KMS-11 (cell line): Measurements from ENCODE around the gene BTN3A1.

Experiments
- H2AFZ ChIP-seq: fragments of 200-600 bp; sonication (generic); 2 replicates; pipeline ENCODE4 v1.6.1; 2016; ENCODE audit warnings: antibody characterized with exemption, mixed run types, low read depth
- H3K27ac ChIP-seq: fragments of 200-600 bp; sonication (generic); 2 replicates; pipeline ENCODE4 v1.6.1; 2016; ENCODE audit warnings: mild to moderate bottlenecking, mixed run types
- H3K27me3 ChIP-seq: fragments of 200-600 bp; sonication (generic); 2 replicates; pipeline ENCODE4 v1.6.1; 2017; ENCODE audit warnings: mild to moderate bottlenecking, low read depth, mixed run types, moderate library complexity; ENCODE audit not compliant: insufficient read depth
- H3K36me3 ChIP-seq: fragments of 200-600 bp; sonication (generic); 2 replicates; pipeline ENCODE4 v1.6.1; 2017; ENCODE audit warnings: mild to moderate bottlenecking, mixed run types; ENCODE audit not compliant: insufficient read depth
- H3K4me1 ChIP-seq: fragments of 200-600 bp; sonication (generic); 2 replicates; pipeline ENCODE4 v1.6.1; 2016; ENCODE audit warnings: mild to moderate bottlenecking, low read depth, mixed run types; ENCODE audit not compliant: poor library complexity, severe bottlenecking
- H3K4me2 ChIP-seq: fragments of 200-600 bp; sonication (generic); 2 replicates; pipeline ENCODE4 v1.7.0; 2016; ENCODE audit warnings: mild to moderate bottlenecking, mixed run types
- H3K4me3 ChIP-seq: fragments of 200-600 bp; sonication (generic); IDR thresholded peaks from 2 replicates; pipeline ENCODE4 v1.6.1; 2017; ENCODE audit warnings: low read depth, low read length, mixed read lengths; ENCODE audit not compliant: insufficient read depth
- H3K79me2 ChIP-seq: fragments of 200-600 bp; sonication (generic); 2 replicates; pipeline ENCODE4 v1.6.1; 2016; ENCODE audit warnings: low read depth, mixed run types; ENCODE audit not compliant: insufficient read depth
- H3K9ac ChIP-seq: fragments of 200-600 bp; sonication (generic); 2 replicates; pipeline ENCODE4 v1.6.1; 2016; ENCODE audit warnings: mild to moderate bottlenecking, mixed run types
- H4K20me1 ChIP-seq: fragments of 200-600 bp; sonication (generic); 2 replicates; pipeline ENCODE4 v1.6.1; 2016; ENCODE audit warnings: mild to moderate bottlenecking, mixed run types; ENCODE audit not compliant: insufficient read depth
- TF ChIP-seq, protein P1 (sequence below): fragments of 200-600 bp; sonication (generic); conservative IDR thresholded peaks from 2 replicates; pipeline ENCODE4 v1.6.1; 2017; ENCODE audit warnings: low read depth, mild to moderate bottlenecking, antibody characterized with exemption, low read length, moderate library complexity, mixed read lengths

The BTN3A1 gene

DNA sequence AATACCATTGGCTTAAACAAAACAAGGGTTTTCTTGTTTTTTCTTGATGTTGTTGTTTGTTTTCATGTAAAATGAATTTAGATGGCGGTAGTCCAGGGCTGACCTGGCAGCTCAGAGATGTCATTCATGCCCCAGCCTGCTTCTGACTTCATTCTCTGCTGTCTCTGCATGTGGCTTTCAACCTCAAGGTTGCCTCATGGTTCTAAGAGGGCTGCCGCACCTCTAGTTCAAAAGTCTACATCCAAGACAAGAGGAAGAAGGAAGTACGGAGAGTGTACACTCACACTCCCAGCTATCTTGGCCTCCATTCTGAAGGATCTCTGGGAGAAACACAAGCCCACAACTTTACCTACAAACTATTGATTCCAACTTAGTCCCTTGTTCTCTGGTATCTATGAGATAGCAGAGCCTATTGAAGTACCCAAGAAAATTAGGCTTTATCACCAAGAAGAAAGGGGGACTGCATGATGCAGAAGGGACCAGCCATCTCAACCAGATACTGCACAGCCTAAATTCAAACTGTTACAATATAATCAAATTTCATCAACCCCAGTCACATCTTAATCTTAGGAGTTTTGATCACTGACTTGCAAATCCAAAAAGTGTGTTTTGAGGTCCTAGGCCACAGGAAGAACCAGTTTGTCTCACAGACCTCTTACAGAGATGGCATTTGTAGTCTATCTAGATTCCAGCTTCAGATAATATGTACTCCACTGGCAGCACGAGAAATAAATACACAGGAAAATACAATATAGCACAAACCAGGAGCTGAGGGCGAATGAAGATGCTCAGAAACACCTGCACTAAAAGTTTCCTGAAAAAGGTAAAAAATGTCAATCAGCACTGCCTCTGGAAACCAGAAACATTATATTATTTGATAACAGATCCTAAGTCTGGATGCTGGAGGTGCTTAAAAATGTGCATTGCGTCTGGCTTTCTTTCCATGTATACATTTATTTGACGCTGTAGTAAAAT is 37.4 kb downstream of the BTN3A1 start:
- no peaks in the 10 kb centered on the region for H3K79me2 ChIP-seq
- no peaks in the 10 kb centered on the region for H3K27me3 ChIP-seq
- TF ChIP-seq, protein P1, sequence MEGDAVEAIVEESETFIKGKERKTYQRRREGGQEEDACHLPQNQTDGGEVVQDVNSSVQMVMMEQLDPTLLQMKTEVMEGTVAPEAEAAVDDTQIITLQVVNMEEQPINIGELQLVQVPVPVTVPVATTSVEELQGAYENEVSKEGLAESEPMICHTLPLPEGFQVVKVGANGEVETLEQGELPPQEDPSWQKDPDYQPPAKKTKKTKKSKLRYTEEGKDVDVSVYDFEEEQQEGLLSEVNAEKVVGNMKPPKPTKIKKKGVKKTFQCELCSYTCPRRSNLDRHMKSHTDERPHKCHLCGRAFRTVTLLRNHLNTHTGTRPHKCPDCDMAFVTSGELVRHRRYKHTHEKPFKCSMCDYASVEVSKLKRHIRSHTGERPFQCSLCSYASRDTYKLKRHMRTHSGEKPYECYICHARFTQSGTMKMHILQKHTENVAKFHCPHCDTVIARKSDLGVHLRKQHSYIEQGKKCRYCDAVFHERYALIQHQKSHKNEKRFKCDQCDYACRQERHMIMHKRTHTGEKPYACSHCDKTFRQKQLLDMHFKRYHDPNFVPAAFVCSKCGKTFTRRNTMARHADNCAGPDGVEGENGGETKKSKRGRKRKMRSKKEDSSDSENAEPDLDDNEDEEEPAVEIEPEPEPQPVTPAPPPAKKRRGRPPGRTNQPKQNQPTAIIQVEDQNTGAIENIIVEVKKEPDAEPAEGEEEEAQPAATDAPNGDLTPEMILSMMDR = no peak
- peak overlapping the region; percentile 66 for H3K4me2 ChIP-seq
- H3K27ac ChIP-seq = peak overlapping the region; percentile 7; the same call in 1 of the 2 replicates
- H3K4me3 ChIP-seq = no peak overlapping the region
- H4K20me1 ChIP-seq = no peaks in the 10 kb centered on the region
- peaks cover 8% of the 10 kb centered on the region for H3K4me1 ChIP-seq
- no peaks in the 10 kb centered on the region for H3K36me3 ChIP-seq
- H2AFZ ChIP-seq = peak overlapping the region; percentile 70
- H3K9ac ChIP-seq = peak overlapping the region; percentile 35; the same call in 1 of the 2 replicates

DNA sequence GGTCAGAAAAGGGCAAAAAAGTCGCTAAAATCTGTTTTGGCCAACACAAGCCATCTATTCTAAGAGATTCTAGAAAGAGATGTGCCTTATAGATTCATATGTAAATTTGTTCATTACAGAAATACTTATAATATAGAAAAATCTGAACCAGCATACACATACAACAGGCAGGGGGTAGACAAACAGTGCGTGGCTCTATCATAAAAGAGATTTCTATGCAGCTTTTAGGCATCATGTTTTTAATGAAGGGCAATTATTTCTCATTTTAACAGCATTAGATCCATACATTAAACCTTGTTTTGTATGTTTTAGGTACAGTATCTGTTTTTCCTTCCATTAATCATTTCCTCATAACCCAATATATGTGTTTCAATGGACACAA is 38.9 kb downstream of the BTN3A1 start:
- peaks cover 16% of the 10 kb centered on the region for H3K4me1 ChIP-seq
- H3K36me3 ChIP-seq = no peaks in the 10 kb centered on the region
- no peaks in the 10 kb centered on the region for H3K79me2 ChIP-seq
- peak overlapping the region; percentile 66; the same call in 1 of the 2 replicates for H3K4me2 ChIP-seq
- no peaks in the 10 kb centered on the region for H3K27me3 ChIP-seq
- no peak overlapping the region for H3K27ac ChIP-seq
- H3K9ac ChIP-seq = no peak overlapping the region
- H2AFZ ChIP-seq = peak overlapping the region; percentile 70; the same call in 1 of the 2 replicates
- no peak overlapping the region for H3K4me3 ChIP-seq
- TF ChIP-seq, protein P1 = no peak
- no peaks in the 10 kb centered on the region for H4K20me1 ChIP-seq

GRCh38 chr6:26441977-26442376 is 39.9 kb downstream of the BTN3A1 start:
- Histone ChIP-seq H3K36me3 (no peaks in the 10 kb centered on the region), H4K20me1 (no peaks in the 10 kb centered on the region), H3K27ac (no peak overlapping the region), H3K79me2 (no peaks in the 10 kb centered on the region), H2AFZ (no peak overlapping the region), H3K27me3 (no peaks in the 10 kb centered on the region), H3K4me3 (no peak overlapping the region), H3K9ac (no peak overlapping the region), H3K4me2 (no peak overlapping the region), H3K4me1 (peaks cover 26% of the 10 kb centered on the region)
- TF ChIP-seq, protein P1 = no peak

- Histone ChIP-seq H2AFZ (no peak overlapping the region), H4K20me1 (no peaks in the 10 kb centered on the region), H3K79me2 (no peaks in the 10 kb centered on the region), H3K36me3 (no peaks in the 10 kb centered on the region), H3K27ac (no peak overlapping the region), H3K4me3 (no peak overlapping the region), H3K9ac (no peak overlapping the region), H3K27me3 (peaks cover 4% of the 10 kb centered on the region; the same call in 1 of the 2 replicates), H3K4me2 (peak overlapping the region; percentile 46; the same call in 1 of the 2 replicates), H3K4me1 (peaks cover 18% of the 10 kb centered on the region)
- TF ChIP-seq, protein P1 = no peak
Measured at GRCh38 chr6:26445934-26446667, 44.0 kb downstream of the BTN3A1 start.
